Muscle layer of duodenum (tissue), 2 donors: Measurements from ENCODE around the gene ASNSD1.
"Not testable (repeated sequence)": the region's sequence is repeated elsewhere in the genome, so short reads cannot be mapped to it uniquely, and the experiment has no call there.

Experiments
- H3K27ac ChIP-seq: one replicate; pipeline ENCODE4 v1.7.0; 2013; ENCODE audit warnings: mild to moderate bottlenecking, low read length
- H3K27me3 ChIP-seq: one replicate; pipeline ENCODE4 v1.7.0; 2013; ENCODE audit warnings: low read depth, mild to moderate bottlenecking, control low read depth, low read length
- H3K36me3 ChIP-seq, 2 donors: one replicate each; pipeline ENCODE4 v1.7.0; 2013; ENCODE audit warnings: low read length in 2 of 2, control low read depth in 1 of 2, mild to moderate bottlenecking in 1 of 2; ENCODE audit not compliant: insufficient read depth in 2 of 2, control insufficient read depth in 1 of 2
- H3K4me1 ChIP-seq, 2 donors: one replicate each; pipeline ENCODE4 v1.7.0; 2013; ENCODE audit warnings: low read length in 2 of 2, mild to moderate bottlenecking in 2 of 2, control low read depth in 1 of 2, moderate library complexity in 1 of 2; ENCODE audit not compliant: insufficient read depth in 2 of 2, control insufficient read depth in 1 of 2
- H3K4me3 ChIP-seq, 2 donors: one replicate each; pipeline ENCODE4 v1.7.0; 2013; ENCODE audit warnings: low read length in 2 of 2, low read depth in 1 of 2, mild to moderate bottlenecking in 1 of 2
- H3K9me3 ChIP-seq, 2 donors: one replicate each; pipeline ENCODE4 v1.7.0; 2013; ENCODE audit warnings: low read length in 2 of 2, control low read depth in 1 of 2, mild to moderate bottlenecking in 1 of 2; ENCODE audit not compliant: control insufficient read depth in 1 of 2
- donor health status: healthy.

The ASNSD1 gene

DNA sequence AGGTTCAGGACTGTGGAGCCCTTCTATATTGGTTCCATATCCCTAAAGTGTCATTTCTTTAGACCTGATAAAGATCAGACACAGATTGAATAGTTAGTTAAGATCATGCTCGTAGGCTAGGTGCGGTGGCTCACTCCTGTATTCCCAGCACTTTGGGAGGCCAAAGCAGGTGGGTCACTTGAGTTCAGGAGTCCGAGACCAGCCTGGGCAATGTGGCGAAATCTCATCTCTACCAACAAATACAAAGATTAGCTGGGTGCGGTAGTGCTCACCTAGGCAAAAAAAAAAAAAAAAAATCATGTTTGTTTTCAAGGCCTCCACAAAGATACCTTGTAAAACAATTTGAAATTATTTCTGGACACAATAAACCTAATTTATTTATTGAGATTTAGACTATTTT, 8.7 kb downstream of the ASNSD1 start:
- H3K27me3 ChIP-seq: no peaks in the 10 kb centered on the region
- peaks cover 0 to 6% of the 10 kb centered on the region in 2 donors for H3K4me1 ChIP-seq
- H3K36me3 ChIP-seq: peaks cover 41 to 50% of the 10 kb centered on the region in 2 donors
- no peak overlapping the region for H3K27ac ChIP-seq
- H3K4me3 ChIP-seq: no peak overlapping the region
- H3K9me3 ChIP-seq: no peaks in the 10 kb centered on the region

DNA sequence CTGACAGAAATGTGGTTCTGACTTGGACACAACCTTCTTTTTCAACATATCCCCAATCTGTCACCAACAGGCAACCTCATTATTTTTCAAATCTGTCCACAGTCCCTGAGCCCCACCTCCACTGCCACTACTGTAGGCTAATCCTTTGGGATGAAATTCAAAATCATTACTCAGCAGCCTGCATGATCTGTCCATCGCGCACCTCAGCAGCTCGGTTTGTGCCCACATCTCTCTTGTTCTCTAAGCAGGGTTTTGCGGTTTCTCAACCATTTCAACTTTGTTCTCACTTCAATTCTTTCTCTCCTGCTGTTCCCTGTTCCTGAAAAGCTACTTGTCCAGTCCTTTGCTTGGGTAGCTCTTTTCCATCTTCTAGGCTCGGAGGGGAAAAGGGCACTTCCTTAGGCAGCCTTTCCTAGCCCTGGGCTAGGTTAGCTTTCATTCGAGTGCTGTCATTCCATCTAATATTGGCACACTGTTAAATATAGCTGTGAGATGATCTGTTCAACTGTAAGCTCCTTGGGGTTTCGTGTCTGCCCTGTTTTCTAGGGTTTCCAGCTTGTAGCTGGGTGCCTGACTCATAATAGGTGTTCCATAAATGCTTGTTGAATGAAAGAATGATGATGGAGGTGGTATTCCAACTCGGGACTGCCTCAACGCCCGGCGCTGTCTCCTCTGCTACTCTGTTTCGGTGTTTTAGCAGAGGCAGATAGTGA, 12.6 kb downstream of the ASNSD1 start:
- peaks cover 15 to 26% of the 10 kb centered on the region in 2 donors for H3K36me3 ChIP-seq
- H3K27me3 ChIP-seq: no peaks in the 10 kb centered on the region
- no peaks in the 10 kb centered on the region for H3K9me3 ChIP-seq
- peaks cover 0 to 16% of the 10 kb centered on the region in 2 donors for H3K4me1 ChIP-seq
- peak overlapping the region; percentile 91 for H3K27ac ChIP-seq
- peak overlapping the region; percentile 74 to 76 for H3K4me3 ChIP-seq

DNA sequence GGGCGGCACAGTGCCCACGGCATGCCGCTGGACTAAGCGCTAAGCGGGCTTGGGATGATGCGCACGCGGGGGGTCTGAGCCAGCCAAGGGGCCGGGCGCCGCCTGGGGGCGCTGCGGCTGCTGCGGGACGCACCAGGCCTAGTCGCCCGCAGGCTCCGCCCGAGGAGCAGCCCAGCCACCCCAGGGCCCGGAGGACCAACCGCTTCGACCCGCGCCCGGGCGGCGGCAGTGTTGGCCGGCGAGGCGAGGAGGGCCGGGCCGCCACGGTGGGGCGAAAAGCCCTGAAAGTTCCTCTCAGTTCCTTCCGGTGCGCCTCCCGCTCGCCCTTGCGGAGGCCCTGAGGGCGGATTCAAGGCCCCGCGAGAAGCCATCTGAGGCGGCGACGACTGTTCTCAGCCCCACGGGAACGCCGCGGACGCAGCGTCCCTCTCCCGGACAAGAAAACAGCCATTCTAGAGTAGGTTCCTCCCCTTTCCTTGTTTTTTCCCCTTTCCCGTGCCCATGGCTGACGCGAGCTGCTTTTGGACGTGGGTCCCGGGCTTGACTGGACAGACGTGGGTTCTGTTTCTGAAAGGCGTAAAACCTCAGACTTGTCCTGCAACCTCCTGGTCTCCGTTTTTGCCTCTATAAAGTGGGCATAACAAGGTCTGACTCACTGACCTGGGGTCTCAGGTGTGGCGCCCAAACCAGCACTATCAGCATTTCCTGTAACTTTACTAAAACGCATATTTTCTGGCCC, 13.3 kb downstream of the ASNSD1 start, which contains the start of gene ANKAR:
Gene ANKAR, plus strand, starts transcription at position 297 of the 739 bp plus-strand sequence. CDS start 1,821 bp downstream, outside the sequence.
- H3K4me1 ChIP-seq: peaks cover 0 to 16% of the 10 kb centered on the region in 2 donors
- H3K9me3 ChIP-seq: no peaks in the 10 kb centered on the region
- H3K27ac ChIP-seq: peak within 1 kb of the TSS; percentile 91
- H3K27me3 ChIP-seq: no peaks in the 10 kb centered on the region
- peaks cover 8 to 26% of the 10 kb centered on the region in 2 donors for H3K36me3 ChIP-seq
- H3K4me3 ChIP-seq: peak within 1 kb of the TSS; percentile 74 to 76

DNA sequence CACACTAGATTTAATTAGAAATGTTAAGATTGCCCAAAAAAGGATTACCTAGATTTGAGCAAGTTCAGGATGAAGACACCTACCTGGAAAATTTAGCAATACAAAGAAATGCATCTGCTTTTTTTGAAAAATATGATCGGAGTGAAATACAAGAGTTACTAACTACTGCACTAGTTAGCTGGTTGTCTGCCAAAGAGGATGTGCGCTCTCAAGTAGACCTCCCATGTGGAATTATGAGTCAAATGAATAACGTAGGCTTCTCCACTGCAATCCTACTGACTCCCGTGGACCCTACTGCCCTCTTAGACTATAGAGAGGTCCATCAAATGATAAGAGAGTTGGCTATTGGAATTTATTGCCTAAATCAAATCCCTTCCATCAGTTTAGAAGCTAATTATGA, 15.2 kb downstream of the ASNSD1 start:
- peaks cover 0 to 16% of the 10 kb centered on the region in 2 donors for H3K4me1 ChIP-seq
- H3K9me3 ChIP-seq: no peaks in the 10 kb centered on the region
- H3K4me3 ChIP-seq: no peak overlapping the region
- H3K27ac ChIP-seq: no peak overlapping the region
- peaks cover 5 to 14% of the 10 kb centered on the region in 2 donors for H3K36me3 ChIP-seq
- H3K27me3 ChIP-seq: no peaks in the 10 kb centered on the region

DNA sequence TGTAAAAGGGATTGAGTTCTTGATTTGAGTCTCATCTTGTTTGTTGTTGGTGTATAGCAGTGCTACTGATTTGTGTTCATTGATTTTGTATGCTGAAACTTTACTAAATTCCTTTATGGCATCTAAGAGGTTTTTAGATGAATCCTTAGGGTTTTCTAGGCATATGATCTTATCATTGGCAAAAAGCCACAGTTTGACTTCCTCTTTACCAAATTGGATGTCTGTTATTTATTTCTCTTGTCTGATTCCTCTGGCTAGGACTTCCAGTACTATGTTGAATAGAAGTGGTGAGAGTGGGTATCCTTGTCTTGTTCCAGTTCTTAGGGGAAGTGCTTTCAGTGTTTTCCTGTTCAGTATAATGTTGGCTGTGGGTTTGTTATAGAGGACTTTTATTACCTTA, 18.0 kb downstream of the ASNSD1 start:
- Histone ChIP-seq H3K27ac (no peak overlapping the region), H3K27me3 (no peaks in the 10 kb centered on the region), H3K9me3 (no peaks in the 10 kb centered on the region), H3K4me3 (no peak overlapping the region), H3K36me3 (peaks cover 0 to 4% of the 10 kb centered on the region in 2 donors), H3K4me1 (peaks cover 0 to 10% of the 10 kb centered on the region in 2 donors)

DNA sequence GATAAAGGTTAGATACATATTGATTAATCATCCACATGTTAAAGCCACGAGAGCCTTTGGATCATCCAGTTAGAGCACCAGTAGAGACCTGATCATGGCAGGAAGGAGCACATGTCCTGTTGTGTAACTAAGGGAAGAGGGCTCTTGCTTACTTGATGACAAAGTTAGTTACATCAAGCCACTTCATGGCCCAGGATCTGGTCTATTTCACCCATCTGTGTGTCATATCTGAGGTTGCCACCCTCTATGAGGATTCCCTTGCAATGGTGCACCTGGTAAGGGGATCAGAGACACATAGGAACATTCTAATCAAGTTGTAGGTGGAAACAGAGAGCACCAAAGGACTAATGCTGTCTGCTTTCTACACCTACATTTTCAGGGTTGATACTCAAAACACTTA, 19.9 kb downstream of the ASNSD1 start:
- Histone ChIP-seq H3K27ac (no peak overlapping the region), H3K27me3 (no peaks in the 10 kb centered on the region), H3K4me1 (no peaks in the 10 kb centered on the region), H3K9me3 (no peaks in the 10 kb centered on the region), H3K36me3 (no peaks in the 10 kb centered on the region), H3K4me3 (no peak overlapping the region)

DNA sequence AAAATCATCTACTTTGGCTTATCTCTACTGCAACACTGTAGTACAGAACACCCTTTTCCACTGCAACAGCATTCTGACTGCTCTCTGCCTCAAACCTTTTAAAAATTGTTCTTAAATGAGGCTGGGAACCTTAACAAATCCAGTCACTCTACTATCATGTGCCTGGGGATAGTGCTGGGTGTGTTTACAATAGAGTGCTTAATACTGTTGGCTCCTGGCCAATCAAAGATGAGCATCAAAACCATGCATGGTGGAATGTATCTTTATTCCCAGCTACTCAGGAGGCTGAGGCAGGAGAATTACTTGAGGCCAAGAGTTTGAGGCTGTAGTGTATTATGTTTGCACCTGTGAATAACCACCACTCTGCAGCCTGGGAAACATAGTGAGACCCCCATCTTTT, 20.6 kb downstream of the ASNSD1 start:
- Histone ChIP-seq H3K36me3 (no peaks in the 10 kb centered on the region), H3K4me1 (no peaks in the 10 kb centered on the region), H3K9me3 (no peaks in the 10 kb centered on the region), H3K4me3 (no peak overlapping the region), H3K27me3 (no peaks in the 10 kb centered on the region), H3K27ac (no peak overlapping the region)

DNA sequence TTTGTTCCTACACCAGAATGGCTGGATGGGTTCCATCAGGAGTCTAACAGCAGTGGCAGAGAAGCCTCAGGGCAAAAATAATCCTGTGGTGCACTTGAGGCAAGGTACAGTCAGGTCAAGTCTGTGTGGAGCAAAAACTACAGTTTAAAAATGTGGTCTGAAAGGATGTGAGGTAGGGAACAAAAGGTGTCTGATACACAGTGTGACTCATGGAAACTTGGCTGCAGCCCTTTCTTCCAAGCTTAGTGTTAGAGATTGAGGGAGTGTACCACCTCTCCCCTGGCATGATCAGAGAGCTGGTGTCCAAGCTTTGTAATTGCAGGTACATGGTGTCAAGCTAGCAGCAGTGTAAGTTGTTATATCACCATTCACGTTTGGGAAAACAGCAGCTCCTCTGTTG, 22.1 kb downstream of the ASNSD1 start:
- Histone ChIP-seq H3K27me3 (no peaks in the 10 kb centered on the region), H3K9me3 (no peaks in the 10 kb centered on the region), H3K27ac (no peak overlapping the region), H3K36me3 (no peaks in the 10 kb centered on the region), H3K4me3 (no peak overlapping the region), H3K4me1 (no peaks in the 10 kb centered on the region)

DNA sequence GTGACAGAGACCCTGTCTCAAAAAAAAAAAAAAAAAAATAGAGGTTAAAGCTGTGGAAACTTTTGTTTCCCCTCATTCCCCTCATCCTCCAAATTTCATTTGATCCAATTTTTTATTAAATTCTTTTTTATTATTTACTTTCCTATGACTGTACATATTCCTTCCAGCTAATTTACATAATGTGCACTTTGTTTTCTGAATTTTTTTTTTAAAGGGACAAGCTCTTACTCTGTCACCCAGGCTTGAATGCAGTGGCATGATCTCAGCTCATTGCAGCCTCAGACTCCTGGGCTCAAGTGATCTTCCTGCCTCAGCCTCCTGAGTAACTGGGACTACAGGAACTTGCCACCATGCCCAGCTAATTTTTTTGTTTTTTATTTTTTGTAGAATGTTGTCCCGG, 23.6 kb downstream of the ASNSD1 start:
- no peak overlapping the region for H3K27ac ChIP-seq
- H3K4me1 ChIP-seq: no peaks in the 10 kb centered on the region
- no peaks in the 10 kb centered on the region for H3K9me3 ChIP-seq
- no peak overlapping the region for H3K4me3 ChIP-seq
- no peaks in the 10 kb centered on the region for H3K27me3 ChIP-seq
- no peaks in the 10 kb centered on the region for H3K36me3 ChIP-seq

DNA sequence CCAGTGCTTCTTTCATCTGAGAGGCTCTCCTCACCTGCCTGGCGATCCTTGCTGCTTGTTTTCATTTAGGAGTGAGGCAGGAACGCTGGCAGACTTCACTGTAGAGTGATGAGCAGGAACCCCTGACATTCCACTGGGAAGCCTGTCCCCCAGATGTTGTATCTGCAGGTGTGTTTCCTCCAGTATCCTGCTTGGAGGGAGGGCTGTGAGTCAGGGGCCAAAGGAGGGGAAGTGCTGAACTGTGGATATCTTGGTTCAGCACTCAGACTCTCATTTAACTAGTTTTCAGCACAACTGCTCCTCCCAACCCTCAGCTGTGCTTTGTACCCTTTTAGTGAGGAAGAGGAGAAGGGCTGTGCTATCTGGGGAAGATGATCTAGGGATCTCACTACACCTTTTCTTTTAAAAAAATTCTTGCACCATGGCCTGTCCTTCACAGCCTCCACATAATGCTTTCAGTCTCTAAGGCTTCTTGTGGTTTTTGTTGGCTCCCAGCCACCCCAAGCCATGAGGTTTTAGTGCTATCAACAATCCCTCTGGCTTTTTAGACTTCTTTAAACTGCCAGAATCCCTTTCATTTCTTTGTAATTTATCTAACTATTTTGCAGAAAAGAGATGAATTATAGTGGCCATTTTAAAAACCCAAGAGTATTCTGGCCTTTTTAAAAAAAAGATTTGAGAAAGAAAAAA, 24.4 kb downstream of the ASNSD1 start:
- Histone ChIP-seq H3K36me3 (no peaks in the 10 kb centered on the region), H3K4me1 (no peaks in the 10 kb centered on the region), H3K4me3 (no peak overlapping the region)

DNA sequence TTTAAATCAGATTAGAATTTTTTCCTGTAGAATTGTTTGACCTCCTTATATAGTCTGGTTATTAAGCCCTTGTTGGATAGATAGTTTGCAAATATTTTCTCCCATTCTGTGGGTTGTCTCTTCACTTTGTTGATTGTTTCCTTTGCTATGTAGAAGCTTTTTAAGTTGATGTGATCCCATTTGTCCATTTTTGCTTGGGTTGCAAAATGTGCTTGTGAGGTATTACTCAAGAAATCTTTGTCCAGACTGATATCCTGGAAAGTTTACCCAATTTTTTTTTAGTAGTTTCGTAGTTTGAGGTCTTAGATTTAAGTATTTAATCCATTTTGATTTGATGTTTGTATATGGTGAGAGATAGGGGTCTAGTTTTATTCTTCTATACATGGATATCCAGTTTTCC, 26.5 kb downstream of the ASNSD1 start:
- not testable (repeated sequence) for H3K36me3 ChIP-seq, H3K4me3 ChIP-seq, H3K27me3 ChIP-seq, H3K9me3 ChIP-seq, H3K27ac ChIP-seq, H3K4me1 ChIP-seq

More for the DNA sequence above, 24.4 kb downstream of the ASNSD1 start:
- Histone ChIP-seq H3K27ac (no peak overlapping the region), H3K9me3 (no peaks in the 10 kb centered on the region), H3K27me3 (no peaks in the 10 kb centered on the region)
